ENCODE data around the gene NAT9.

NAT9 gene

GRCh38 chr17:74760404-74761105 lies 15.6 kb downstream of the NAT9 start:
- no peak for FAIRE-seq

DNA sequence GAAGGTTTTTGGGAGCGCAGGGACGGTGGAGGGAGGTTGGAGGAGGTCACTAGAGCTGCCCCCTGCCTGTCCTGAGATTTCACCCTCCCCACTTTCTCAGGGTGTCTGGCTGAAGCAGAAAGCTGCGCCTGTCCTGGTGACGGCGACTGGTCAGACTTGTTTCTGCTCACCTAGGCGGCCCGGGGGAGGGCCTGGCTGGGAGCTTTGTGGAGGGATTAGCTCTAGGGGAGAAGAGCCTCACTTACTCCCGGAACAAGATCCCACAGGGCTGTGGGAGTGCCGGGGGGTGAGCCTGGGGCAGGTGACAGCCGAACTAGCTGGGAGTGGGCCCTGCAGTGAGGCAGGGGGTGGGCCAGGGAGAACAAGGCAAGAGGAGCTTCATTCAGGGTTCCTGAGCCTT lies 16.2 kb downstream of the NAT9 start:
- FAIRE-seq = no peak

DNA sequence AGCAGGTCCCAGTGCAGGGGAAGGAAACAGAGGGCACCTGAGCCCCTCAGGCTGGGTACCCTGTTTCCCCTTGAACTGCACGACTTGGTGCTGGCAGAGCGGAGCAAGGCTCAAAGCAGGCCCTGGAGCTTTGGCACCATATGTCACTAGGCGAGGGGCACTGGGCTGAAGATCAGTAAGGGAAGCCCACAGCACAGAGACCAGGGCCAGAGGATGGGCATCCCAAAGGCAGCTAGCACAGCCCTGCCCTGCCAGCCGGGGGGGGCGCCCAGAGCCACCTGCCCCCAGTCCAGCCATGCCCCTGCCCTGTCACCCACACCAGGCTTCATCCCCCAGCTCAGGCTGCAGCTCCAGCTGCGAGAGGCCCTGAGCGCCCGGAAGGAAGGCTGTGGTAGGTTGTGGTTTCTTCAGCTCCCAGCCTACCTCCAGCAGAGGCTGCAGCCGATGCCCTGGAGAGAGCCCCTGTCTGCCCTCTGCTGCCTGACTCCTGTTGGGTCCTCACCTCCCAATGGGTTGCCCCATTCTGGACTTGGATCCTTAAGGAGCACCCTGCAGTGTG lies 16.8 kb downstream of the NAT9 start:
- FAIRE-seq = no peak

DNA sequence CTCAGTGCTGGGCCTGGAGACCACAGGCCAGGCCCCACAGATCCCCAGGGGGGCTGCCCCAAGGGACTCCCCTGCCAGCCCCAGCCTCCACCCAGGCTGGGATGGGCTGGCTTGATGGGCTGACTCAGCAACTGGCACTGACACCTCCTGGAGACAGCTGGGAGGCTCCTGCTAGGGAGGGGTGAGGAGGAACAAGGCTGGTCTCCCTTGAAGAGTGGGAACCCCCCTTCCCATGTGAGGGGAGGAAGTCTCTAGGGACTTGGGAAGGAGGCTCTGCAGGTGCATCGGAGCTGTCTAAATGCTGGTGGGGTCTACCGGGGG lies 17.3 kb downstream of the NAT9 start:
- no peak for FAIRE-seq

DNA sequence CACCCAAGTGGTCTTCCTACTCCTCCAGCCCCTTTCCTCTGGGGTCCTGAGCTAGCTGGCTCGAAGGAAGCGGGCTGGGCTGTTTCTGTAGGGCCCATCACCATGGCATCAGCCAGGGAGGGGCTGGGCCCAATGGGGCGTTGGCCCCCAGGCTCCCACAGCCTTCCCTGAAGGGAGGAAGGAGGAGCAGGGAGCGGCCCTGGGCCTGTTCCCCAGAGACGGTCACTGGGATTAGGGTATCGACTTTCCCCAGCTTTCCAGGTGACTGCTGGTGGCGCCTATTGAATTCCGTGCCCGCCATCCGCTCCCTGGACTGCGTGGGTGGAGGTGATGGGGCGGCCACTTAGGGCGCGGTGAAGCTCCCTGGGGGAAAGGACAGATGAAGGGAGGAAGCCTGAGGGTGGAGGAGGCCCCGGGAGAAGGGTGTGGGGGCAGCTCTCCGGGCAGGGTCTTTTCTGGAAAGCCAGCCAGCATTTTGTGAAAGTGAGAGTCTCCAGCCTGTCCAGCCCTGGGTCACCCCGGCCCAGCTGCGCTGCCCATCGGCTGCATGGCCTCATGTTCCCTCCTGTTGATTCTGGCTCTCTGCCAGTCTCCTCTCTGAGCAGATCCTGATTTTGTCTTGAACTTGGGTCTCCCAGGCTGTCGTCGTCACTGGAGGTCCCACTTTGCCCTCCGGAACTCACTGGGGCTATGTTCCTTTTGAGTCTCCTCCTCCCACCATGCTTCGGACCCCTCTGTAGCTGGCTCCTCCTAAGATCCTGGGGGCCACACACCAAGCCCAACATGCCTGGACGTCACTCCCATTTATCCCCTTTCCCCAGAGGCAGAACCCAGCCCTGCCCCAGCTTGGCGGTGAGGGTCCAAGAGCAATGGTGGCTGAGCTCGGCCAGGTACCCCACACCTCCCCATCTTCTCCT lies 18.0 kb downstream of the NAT9 start:
- no peak for FAIRE-seq

- FAIRE-seq = no peak
Observed at GRCh38 chr17:74757502-74757901, 18.6 kb downstream of the NAT9 start.

- no peak for FAIRE-seq
Observed at GRCh38 chr17:74756891-74757290, 19.3 kb downstream of the NAT9 start.

GRCh38 chr17:74755533-74755932 lies 20.6 kb downstream of the NAT9 start:
- FAIRE-seq = no peak

- FAIRE-seq = no peak
Observed at GRCh38 chr17:74754832-74755231, 21.3 kb downstream of the NAT9 start.

DNA sequence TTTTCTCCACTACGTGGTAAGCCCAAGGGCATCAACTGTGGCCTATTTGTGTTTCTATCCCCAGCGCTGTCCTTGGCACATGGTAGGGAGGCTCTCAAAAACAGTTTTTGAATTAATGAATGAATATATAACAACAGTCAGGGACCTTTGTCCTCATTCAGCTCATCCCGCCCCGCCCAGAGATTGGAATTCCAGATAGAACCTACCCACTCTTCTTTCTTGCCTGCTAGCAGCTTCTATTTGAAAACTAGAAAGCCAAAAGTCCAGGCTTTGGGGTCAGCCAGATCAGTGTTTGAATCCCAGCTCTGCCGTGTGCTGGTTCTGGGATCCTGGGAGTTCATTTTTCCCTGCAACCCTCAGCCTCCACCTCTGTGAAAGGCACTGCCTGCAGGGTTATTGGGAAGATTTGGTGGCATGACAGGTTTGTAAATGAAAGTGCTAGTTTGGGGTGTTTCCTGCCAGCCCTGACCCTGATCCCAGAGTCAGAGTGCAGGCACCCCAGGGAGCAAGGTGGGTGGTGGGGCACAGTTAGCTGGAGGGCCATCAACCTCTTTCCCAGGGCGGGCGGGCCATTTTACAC lies 23.2 kb downstream of the NAT9 start:
- FAIRE-seq = no peak

DNA sequence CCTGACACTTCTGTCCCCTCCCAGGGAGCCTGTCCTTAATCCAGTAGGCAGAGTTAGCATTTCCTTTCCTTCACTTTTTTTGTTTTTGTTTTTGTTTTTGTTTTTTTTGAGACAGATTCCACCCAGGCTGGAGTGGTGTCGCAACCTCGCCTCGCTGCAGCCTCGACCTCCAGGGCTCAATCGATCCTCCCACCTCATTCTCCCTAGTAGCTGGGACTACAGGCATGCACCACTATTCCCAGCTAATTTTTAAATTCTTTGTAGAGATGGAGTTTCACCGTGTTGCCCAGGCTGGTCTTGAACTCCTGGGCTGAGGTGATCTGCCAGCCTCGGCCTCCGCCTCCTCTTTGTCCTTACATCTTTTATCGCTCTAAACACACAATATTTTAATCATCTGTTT lies 23.7 kb downstream of the NAT9 start:
- FAIRE-seq = no peak

DNA sequence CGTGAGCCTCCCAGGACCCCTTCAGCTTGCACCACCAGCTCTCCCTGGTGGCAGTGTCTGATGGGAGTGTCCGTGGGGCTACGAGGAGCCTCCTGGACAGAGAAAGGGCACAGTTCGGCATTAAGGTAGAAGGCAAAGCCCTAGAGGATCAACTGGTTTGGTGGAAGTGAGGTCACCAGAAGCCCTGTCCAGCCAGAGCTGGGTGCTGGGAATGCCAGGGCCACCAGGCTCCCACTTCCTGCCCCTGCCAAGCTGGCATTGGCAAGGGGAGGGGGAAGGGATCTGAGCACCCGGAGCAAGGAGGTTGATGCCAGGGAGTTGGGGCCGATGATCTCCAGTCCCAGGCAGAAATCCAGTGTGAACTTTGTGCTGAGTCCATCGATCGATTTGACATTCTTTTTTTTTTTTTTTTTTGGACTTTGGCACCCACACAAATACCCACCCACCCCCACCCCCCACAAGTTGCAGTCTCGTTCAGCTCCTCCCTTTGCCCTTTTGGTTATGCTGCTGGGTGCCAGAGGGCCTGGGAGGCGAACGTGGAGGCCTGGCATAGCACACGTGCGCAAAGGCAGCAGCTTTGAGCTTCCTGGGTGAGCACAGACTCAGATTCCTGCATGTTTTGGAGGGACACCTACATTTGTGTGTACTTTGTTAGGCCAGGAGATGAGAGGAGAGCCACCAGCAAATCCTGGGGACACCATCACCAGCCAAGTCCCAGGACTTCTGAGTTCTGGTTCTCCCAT lies 25.6 kb downstream of the NAT9 start:
- FAIRE-seq = no peak

GRCh38 chr17:74750039-74750326 lies 26.2 kb downstream of the NAT9 start:
- FAIRE-seq = no peak

GRCh38 chr17:74749279-74750038 lies 26.7 kb downstream of the NAT9 start:
- no peak for FAIRE-seq

DNA sequence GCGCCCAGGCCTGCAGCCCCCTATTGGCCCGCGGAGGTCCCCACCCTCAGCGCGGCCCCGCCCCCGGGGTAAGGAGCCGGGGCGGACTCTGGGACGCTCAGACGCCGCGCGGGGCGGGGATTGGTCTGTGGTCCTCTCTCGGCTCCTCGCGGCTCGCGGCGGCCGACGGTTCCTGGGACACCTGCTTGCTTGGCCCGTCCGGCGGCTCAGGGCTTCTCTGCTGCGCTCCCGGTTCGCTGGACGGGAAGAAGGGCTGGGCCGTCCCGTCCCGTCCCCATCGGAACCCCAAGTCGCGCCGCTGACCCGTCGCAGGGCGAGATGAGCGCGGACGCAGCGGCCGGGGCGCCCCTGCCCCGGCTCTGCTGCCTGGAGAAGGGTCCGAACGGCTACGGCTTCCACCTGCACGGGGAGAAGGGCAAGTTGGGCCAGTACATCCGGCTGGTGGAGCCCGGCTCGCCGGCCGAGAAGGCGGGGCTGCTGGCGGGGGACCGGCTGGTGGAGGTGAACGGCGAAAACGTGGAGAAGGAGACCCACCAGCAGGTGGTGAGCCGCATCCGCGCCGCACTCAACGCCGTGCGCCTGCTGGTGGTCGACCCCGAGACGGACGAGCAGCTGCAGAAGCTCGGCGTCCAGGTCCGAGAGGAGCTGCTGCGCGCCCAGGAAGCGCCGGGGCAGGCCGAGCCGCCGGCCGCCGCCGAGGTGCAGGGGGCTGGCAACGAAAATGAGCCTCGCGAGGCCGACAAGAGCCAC lies 27.4 kb downstream of the NAT9 start, which contains the start of gene NHERF1:
Gene NHERF1 (plus strand): TSS at position 100 of the 750 bp plus-strand sequence. CDS start 219 bp downstream, at position 319.
- no peak for FAIRE-seq

- no peak for FAIRE-seq
Observed at GRCh38 chr17:74748279-74748528, 27.9 kb downstream of the NAT9 start.

GRCh38 chr17:74746922-74747321 lies 29.2 kb downstream of the NAT9 start:
- no peak for FAIRE-seq

- no peak for FAIRE-seq
Observed at GRCh38 chr17:74746376-74746775, 29.8 kb downstream of the NAT9 start.

- FAIRE-seq = no peak
Observed at GRCh38 chr17:74745548-74746177, 30.5 kb downstream of the NAT9 start.

DNA sequence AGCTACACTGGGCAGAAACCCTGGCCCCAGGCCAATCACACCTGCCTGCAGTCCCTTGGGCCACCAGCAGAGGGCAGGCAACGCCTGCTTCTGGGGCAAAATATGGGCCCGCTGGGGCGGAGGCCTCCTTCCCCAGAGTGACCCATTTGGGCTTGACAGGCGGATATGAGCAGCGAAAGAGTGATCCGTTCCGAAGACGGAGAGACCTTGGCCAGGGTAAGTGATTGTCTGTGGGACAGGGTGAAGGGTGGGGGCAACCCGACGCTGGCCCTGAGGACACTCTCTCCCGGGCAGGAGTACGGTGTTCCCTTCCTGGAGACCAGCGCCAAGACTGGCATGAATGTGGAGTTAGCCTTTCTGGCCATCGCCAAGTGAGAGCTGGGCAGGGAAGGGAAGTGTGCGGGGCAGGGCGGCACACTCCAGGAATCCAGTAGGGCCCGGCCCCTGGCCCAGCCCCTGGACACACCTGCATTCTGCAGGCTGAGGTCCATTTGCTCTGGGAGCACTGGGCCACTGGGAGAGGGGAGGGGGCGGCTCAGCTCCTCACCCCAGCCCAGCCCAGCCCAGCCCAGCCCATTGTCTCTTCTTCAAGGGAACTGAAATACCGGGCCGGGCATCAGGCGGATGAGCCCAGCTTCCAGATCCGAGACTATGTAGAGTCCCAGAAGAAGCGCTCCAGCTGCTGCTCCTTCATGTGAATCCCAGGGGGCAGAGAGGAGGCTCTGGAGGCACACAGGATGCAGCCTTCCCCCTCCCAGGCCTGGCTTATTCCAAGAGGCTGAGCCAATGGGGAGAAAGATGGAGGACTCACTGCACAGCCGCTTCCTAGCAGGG lies 31.2 kb downstream of the NAT9 start:
- FAIRE-seq = no peak
